AG10803 (cell line): ENCODE results near the gene PSTPIP1.

Source experiments
- DNase-seq: peaks from one replicate; pipeline ENCODE4 v3.0.0; 2010; ENCODE audit warnings: low read depth
- H3K4me3 ChIP-seq: 2 replicates; pipeline ENCODE4 v1.5.1; 2011; ENCODE audit warnings: mild to moderate bottlenecking, low read length, control low read depth
- TF ChIP-seq, protein P1 (sequence below): conservative IDR thresholded peaks from 2 replicates; pipeline ENCODE4 v1.5.1; 2011; ENCODE audit warnings: mild to moderate bottlenecking, low read length, control low read depth, inconsistent platforms

PSTPIP1 gene

DNA sequence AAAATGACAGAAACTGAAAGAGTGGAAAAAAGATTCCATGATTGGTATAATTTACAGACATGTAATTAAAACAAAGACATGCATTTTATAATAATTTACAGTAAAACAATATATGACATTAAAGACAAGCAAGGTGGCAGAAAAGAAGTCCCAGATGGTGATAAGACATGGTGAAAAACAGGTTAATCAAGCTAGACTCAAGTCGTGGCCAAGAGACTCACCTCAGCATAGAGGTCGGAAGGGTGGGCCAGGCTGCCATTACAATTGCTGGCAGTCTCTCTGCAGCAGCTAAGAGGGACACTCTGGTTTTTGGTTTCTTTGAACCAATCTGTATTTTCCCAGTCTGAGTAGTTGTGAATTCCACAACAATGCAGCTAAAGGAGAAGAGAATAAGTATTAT is 57.6 kb downstream of the PSTPIP1 start:
- TF ChIP-seq, protein P1, sequence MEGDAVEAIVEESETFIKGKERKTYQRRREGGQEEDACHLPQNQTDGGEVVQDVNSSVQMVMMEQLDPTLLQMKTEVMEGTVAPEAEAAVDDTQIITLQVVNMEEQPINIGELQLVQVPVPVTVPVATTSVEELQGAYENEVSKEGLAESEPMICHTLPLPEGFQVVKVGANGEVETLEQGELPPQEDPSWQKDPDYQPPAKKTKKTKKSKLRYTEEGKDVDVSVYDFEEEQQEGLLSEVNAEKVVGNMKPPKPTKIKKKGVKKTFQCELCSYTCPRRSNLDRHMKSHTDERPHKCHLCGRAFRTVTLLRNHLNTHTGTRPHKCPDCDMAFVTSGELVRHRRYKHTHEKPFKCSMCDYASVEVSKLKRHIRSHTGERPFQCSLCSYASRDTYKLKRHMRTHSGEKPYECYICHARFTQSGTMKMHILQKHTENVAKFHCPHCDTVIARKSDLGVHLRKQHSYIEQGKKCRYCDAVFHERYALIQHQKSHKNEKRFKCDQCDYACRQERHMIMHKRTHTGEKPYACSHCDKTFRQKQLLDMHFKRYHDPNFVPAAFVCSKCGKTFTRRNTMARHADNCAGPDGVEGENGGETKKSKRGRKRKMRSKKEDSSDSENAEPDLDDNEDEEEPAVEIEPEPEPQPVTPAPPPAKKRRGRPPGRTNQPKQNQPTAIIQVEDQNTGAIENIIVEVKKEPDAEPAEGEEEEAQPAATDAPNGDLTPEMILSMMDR: no peak
- H3K4me3 ChIP-seq: no peak overlapping the region
- DNase-seq: no peak

DNA sequence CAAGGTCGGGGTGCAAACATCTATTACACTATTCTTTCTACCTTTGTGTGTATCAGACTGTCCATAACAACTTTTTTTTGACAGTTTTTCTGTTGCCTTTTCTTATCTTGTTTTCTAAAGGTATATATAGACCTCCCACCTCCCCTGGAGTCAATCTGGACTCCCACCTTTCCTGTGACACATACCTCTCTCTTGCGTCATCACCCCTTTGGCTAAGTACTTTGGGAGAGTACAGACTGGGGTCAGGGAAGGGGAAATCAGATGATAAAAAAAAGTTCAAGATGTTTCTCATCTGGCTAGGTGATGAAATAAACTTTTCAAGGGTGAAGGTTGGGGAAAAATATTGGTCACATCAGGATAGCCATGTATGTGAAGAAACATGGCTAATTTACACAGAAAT is 58.8 kb downstream of the PSTPIP1 start:
- no peak overlapping the region for H3K4me3 ChIP-seq
- TF ChIP-seq, protein P1: no peak
- DNase-seq: peak; percentile 12

DNA sequence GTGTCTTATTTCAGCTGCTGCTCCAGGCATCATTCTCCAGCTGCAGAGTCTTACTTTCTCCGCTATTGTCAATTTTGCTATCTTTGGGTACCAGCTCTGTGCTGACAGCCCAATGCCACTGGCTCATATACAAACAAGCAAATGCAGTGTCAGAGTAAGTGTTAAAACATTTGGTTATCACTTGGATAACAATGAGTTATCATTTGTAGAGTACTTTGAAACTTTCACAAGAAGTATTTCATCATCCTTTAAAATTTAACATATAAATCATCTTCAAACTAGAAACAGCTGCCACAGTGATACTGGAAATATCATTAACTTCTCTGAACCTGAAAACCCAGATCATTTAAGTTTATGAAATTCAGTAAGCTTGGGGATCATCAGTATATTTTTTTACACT is 62.1 kb downstream of the PSTPIP1 start:
- H3K4me3 ChIP-seq: no peak overlapping the region
- peak; percentile 11 for DNase-seq
- TF ChIP-seq, protein P1: no peak

DNA sequence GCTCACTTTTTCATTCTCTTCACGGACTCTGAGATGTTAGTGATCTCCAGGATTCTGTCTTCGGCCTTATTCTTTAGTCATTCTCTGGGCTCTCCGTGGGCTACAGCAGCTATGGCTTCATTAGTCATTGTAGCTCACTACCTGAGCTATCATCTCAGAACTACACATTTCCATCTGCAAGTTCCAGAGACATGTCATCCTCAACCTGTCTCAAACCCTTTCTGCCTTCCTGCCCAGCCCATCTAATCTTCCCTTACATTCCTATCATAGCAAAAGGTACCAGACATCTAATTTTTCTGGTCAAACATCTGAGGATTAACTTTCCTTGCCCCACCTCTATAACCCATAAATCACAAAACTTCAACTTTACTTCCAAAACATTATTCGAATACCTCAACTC is 62.8 kb downstream of the PSTPIP1 start:
- H3K4me3 ChIP-seq: no peak overlapping the region
- peak; percentile 27 for DNase-seq
- TF ChIP-seq, protein P1: no peak

DNA sequence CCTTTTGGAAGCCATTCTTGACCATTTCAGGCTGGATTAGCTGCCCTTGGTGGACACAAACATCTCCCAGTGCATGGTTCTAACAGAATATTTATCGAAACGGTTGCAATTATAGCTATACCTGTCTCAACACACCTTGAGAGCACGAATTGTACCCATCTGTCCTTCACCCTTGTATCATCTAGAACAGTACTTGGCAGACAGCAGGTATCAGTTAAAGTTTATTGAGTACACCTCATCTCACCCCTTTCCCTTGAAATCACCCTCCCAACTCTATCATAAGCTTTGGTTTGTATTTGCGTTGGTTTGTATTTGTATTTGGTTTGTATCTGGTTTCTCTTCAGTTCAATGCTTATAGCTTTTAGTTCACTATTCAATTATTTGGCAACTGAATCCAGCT is 63.5 kb downstream of the PSTPIP1 start:
- no peak for DNase-seq
- TF ChIP-seq, protein P1: no peak
- H3K4me3 ChIP-seq: no peak overlapping the region

DNA sequence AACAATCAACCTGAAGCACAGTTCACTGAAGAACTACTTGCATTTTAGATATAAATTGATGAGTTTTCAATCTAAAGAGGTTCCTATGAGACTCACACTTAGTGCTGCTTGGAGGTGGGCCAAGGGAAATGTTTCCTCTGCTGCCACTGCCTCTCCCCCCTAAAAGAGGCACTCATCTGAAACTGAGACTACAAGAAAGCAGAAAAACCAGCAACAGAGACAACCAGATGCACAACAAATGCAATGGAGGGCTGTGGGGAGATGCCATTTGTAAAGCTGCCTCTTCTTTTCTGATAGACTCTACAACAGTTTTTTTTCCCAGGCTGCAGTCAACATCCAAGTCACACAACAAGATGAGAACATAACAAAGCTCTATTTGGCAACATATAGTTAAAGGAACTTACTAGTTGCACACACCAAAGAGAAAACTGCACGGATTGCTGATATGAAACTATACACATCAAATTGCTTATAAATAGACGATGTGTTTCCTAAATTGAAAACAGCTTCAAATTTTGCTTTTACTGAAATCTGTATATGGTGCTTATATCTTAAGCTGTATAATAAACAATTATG is 64.9 kb downstream of the PSTPIP1 start:
- H3K4me3 ChIP-seq: no peak overlapping the region
- DNase-seq: no peak
- TF ChIP-seq, protein P1: no peak

DNA sequence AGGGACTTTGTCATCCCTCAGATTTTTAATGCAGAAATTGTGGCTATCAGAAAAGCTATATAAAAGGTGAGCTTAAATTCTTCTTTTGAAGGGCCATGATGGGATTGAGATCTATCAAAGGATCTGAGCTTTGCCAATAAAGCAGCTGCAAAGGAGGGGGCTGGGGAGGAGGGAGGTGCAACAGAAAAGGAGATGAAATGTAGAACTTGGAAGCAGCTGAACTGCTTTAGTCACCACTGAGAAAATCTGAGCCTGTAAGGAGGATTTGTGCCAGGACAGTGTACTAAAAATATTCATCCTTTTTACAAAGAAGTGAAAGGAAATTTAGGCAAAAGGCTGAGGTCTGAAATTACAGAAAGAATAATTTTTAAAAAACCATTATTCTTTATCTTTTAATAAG is 65.6 kb downstream of the PSTPIP1 start:
- peak; percentile 56 for DNase-seq
- H3K4me3 ChIP-seq: no peak overlapping the region; the same call in 1 of the 2 replicates
- TF ChIP-seq, protein P1: no peak
